Measurements from ENCODE around the gene PPEF1.

PPEF1 gene

GRCh38 chrX:18856645-18856997, 149.2 kb downstream of the PPEF1 start:
- no peaks in the 10 kb centered on the region for H3K9me2 ChIP-seq (replicated peaks; ENCODE audit: insufficient read depth, low read length)
- no peaks in the 10 kb centered on the region for H3K79me2 ChIP-seq (ENCODE audit: insufficient read depth, low read length)
- H4K20me1 ChIP-seq (ENCODE audit: low read depth, low read length): no peaks in the 10 kb centered on the region
- no peaks in the 10 kb centered on the region for H3K9me3 ChIP-seq (ENCODE audit: insufficient read depth, low read length)
- no peaks in the 10 kb centered on the region for H3K27me3 ChIP-seq (ENCODE audit: low read length)
- TF ChIP-seq CTCF (IDR thresholded peaks at IDR 0.05; ENCODE audit: insufficient read depth, low read length, poor library complexity, severe bottlenecking) (no peak), EZH2phosphoT487 (conservative IDR thresholded peaks at IDR 0.05; ENCODE audit: low read length) (no peak)
- no peak overlapping the region for H2AFZ ChIP-seq (ENCODE audit: low read depth, low read length, severe bottlenecking)
- no peak overlapping the region for H3K4me3 ChIP-seq (ENCODE audit: insufficient read depth, low read length, poor library complexity, severe bottlenecking)
- no peaks in the 10 kb centered on the region for H3F3A ChIP-seq (ENCODE audit: insufficient read depth)
- no peak overlapping the region for H3K4me2 ChIP-seq (ENCODE audit: low read depth, low read length, poor library complexity, severe bottlenecking)
- no peak overlapping the region for H3K27ac ChIP-seq (ENCODE audit: low read depth, low read length)
- H3K36me3 ChIP-seq (ENCODE audit: low read length): no peaks in the 10 kb centered on the region
- no peak overlapping the region for H3K9ac ChIP-seq (ENCODE audit: low read length)

GRCh38 chrX:18861511-18861910, 154.1 kb downstream of the PPEF1 start:
- H3K27me3 ChIP-seq (ENCODE audit: low read length): no peaks in the 10 kb centered on the region
- no peaks in the 10 kb centered on the region for H4K20me1 ChIP-seq (ENCODE audit: low read depth, low read length)
- no peak overlapping the region for H2AFZ ChIP-seq (ENCODE audit: low read depth, low read length, severe bottlenecking)
- no peaks in the 10 kb centered on the region for H3K9me3 ChIP-seq (ENCODE audit: insufficient read depth, low read length)
- no peak overlapping the region for H3K4me3 ChIP-seq (ENCODE audit: insufficient read depth, low read length, poor library complexity, severe bottlenecking)
- no peaks in the 10 kb centered on the region for H3K79me2 ChIP-seq (ENCODE audit: insufficient read depth, low read length)
- H3K27ac ChIP-seq (ENCODE audit: low read depth, low read length): no peak overlapping the region
- H3F3A ChIP-seq (ENCODE audit: insufficient read depth): no peaks in the 10 kb centered on the region
- no peaks in the 10 kb centered on the region for H3K36me3 ChIP-seq (ENCODE audit: low read length)
- no peaks in the 10 kb centered on the region for H3K9me2 ChIP-seq (replicated peaks; ENCODE audit: insufficient read depth, low read length)
- TF ChIP-seq CTCF (IDR thresholded peaks at IDR 0.05; ENCODE audit: insufficient read depth, low read length, poor library complexity, severe bottlenecking) (no peak), EZH2phosphoT487 (conservative IDR thresholded peaks at IDR 0.05; ENCODE audit: low read length) (no peak)
- H3K4me2 ChIP-seq (ENCODE audit: low read depth, low read length, poor library complexity, severe bottlenecking): no peak overlapping the region
- H3K9ac ChIP-seq (ENCODE audit: low read length): no peak overlapping the region

- no peaks in the 10 kb centered on the region for H3K36me3 ChIP-seq (ENCODE audit: low read length)
- no peak overlapping the region for H3K27ac ChIP-seq (ENCODE audit: low read depth, low read length)
- H3K27me3 ChIP-seq (ENCODE audit: low read length): no peaks in the 10 kb centered on the region
- H3K9ac ChIP-seq (ENCODE audit: low read length): no peak overlapping the region
- no peaks in the 10 kb centered on the region for H3F3A ChIP-seq (ENCODE audit: insufficient read depth)
- no peaks in the 10 kb centered on the region for H4K20me1 ChIP-seq (ENCODE audit: low read depth, low read length)
- no peaks in the 10 kb centered on the region for H3K79me2 ChIP-seq (ENCODE audit: insufficient read depth, low read length)
- H3K4me2 ChIP-seq (ENCODE audit: low read depth, low read length, poor library complexity, severe bottlenecking): no peak overlapping the region
- no peak overlapping the region for H3K4me3 ChIP-seq (ENCODE audit: insufficient read depth, low read length, poor library complexity, severe bottlenecking)
- H2AFZ ChIP-seq (ENCODE audit: low read depth, low read length, severe bottlenecking): no peak overlapping the region
- H3K9me2 ChIP-seq (replicated peaks; ENCODE audit: insufficient read depth, low read length): no peaks in the 10 kb centered on the region
- no peaks in the 10 kb centered on the region for H3K9me3 ChIP-seq (ENCODE audit: insufficient read depth, low read length)
- no peak for TF ChIP-seq CTCF (IDR thresholded peaks at IDR 0.05; ENCODE audit: insufficient read depth, low read length, poor library complexity, severe bottlenecking)
- TF ChIP-seq EZH2phosphoT487 (conservative IDR thresholded peaks at IDR 0.05; ENCODE audit: low read length): no peak
Measured at GRCh38 chrX:18864390-18864920, 157.0 kb downstream of the PPEF1 start.

Data from SU-DHL-6 (cell line).